Loucy (cell line): ENCODE results near the gene PCBP2.
"Not testable (repeated sequence)": the region's sequence is repeated elsewhere in the genome, so short reads cannot be mapped to it uniquely, and the experiment has no call there.

Source experiments
- H2AFZ ChIP-seq: fragments of 200-600 bp; sonication (generic); 2 replicates; pipeline ENCODE4 v1.6.0; 2016; ENCODE audit warnings: antibody characterized with exemption, mild to moderate bottlenecking, low read length, moderate library complexity
- H3F3A ChIP-seq: fragments of 200-600 bp; 2 replicates; pipeline ENCODE4 v1.6.0; 2016; ENCODE audit warnings: antibody characterized with exemption, low read depth, mild to moderate bottlenecking
- H3K27me3 ChIP-seq: fragments of 200-600 bp; sonication (generic); 2 replicates; pipeline ENCODE4 v1.6.1; 2014; ENCODE audit warnings: low read length, mild to moderate bottlenecking; ENCODE audit not compliant: insufficient read depth, poor library complexity, severe bottlenecking
- H3K36me3 ChIP-seq: fragments of 200-600 bp; sonication (generic); 2 replicates; pipeline ENCODE4 v1.6.1; 2016; ENCODE audit warnings: low read length; ENCODE audit not compliant: insufficient read depth
- H3K4me1 ChIP-seq: fragments of 200-600 bp; sonication (generic); 2 replicates; pipeline ENCODE4 v1.5.1; 2014; ENCODE audit warnings: low read length, mild to moderate bottlenecking; ENCODE audit not compliant: insufficient read depth, poor library complexity, severe bottlenecking
- H3K4me2 ChIP-seq: fragments of 200-600 bp; sonication (generic); 2 replicates; pipeline ENCODE4 v1.6.0; 2014; ENCODE audit warnings: antibody characterized with exemption, low read length, low read depth, mild to moderate bottlenecking; ENCODE audit not compliant: poor library complexity, severe bottlenecking
- H3K4me3 ChIP-seq: fragments of 200-600 bp; sonication (generic); 2 replicates; pipeline ENCODE4 v1.5.1; 2014; ENCODE audit warnings: low read length, mild to moderate bottlenecking, mixed read lengths; ENCODE audit not compliant: poor library complexity, severe bottlenecking
- H3K79me2 ChIP-seq: fragments of 200-600 bp; sonication (generic); 2 replicates; pipeline ENCODE4 v1.6.1; 2014; ENCODE audit warnings: low read length; ENCODE audit not compliant: insufficient read depth
- H3K9ac ChIP-seq: fragments of 200-600 bp; sonication (generic); 2 replicates; pipeline ENCODE4 v1.6.0; 2014; ENCODE audit warnings: mild to moderate bottlenecking, low read depth, low read length, moderate library complexity; ENCODE audit not compliant: poor library complexity, severe bottlenecking
- H3K9me2 ChIP-seq: fragments of 200-600 bp; sonication (generic); replicated peaks from 2 replicates; pipeline ENCODE4 v1.6.1; 2016; ENCODE audit warnings: low read depth, low read length, mixed read lengths
- H3K9me3 ChIP-seq: fragments of 200-600 bp; sonication (generic); 2 replicates; pipeline ENCODE4 v1.6.1; 2014; ENCODE audit warnings: mild to moderate bottlenecking, antibody characterized with exemption, low read length, low read depth; ENCODE audit not compliant: insufficient read depth
- H4K20me1 ChIP-seq: fragments of 200-600 bp; sonication (generic); 2 replicates; pipeline ENCODE4 v1.6.0; 2014; ENCODE audit warnings: antibody characterized with exemption, low read length, mild to moderate bottlenecking; ENCODE audit not compliant: insufficient read depth, poor library complexity, severe bottlenecking
- CTCF ChIP-seq: fragments of 200-600 bp; sonication (generic); conservative IDR thresholded peaks from 2 replicates; pipeline ENCODE4 v1.5.1; 2014; ENCODE audit warnings: mild to moderate bottlenecking, antibody characterized with exemption, low read length
- EZH2phosphoT487 ChIP-seq: fragments of 200-600 bp; IDR thresholded peaks from 2 replicates; pipeline ENCODE4 v1.6.1; 2018; ENCODE audit warnings: antibody characterized with exemption, mild to moderate bottlenecking, moderate library complexity, borderline replicate concordance

The PCBP2 gene

GRCh38 chr12:53480491-53481442, 28.9 kb downstream of the PCBP2 start:
- Histone ChIP-seq H4K20me1 (peaks cover 69% of the 10 kb centered on the region), H3K9ac (no peak overlapping the region), H3F3A (peaks cover 4% of the 10 kb centered on the region; the same call in 1 of the 2 replicates)

GRCh38 chr12:53481458-53481857, 29.6 kb downstream of the PCBP2 start:
- peaks cover 26% of the 10 kb centered on the region for H3K79me2 ChIP-seq
- not testable (repeated sequence) for H3F3A ChIP-seq, H3K4me2 ChIP-seq, H3K27me3 ChIP-seq, H3K4me3 ChIP-seq, H3K4me1 ChIP-seq, H3K9me3 ChIP-seq, H2AFZ ChIP-seq, H3K9me2 ChIP-seq, H3K9ac ChIP-seq
- H3K36me3 ChIP-seq, result peaks cover 94% of the 10 kb centered on the region
- peaks cover 64% of the 10 kb centered on the region for H4K20me1 ChIP-seq

More at GRCh38 chr12:53480491-53481442, 28.9 kb downstream of the PCBP2 start:
- Histone ChIP-seq H3K4me2 (no peak overlapping the region), H3K9me2 (no peaks in the 10 kb centered on the region), H3K4me3 (no peak overlapping the region), H3K4me1 (no peaks in the 10 kb centered on the region), H2AFZ (no peak overlapping the region), H3K9me3 (no peaks in the 10 kb centered on the region), H3K27me3 (no peaks in the 10 kb centered on the region), H3K36me3 (peaks cover 94% of the 10 kb centered on the region), H3K79me2 (peaks cover 33% of the 10 kb centered on the region)
- TF ChIP-seq CTCF (no peak), EZH2phosphoT487 (no peak)

- no peaks in the 10 kb centered on the region for H3K4me1 ChIP-seq
- no peaks in the 10 kb centered on the region for H3K27me3 ChIP-seq
- H3K4me3 ChIP-seq, result no peak overlapping the region
- H3F3A ChIP-seq, result peaks cover 4% of the 10 kb centered on the region; the same call in 1 of the 2 replicates
- no peaks in the 10 kb centered on the region for H3K9me2 ChIP-seq
- H3K9me3 ChIP-seq, result no peaks in the 10 kb centered on the region
- H3K79me2 ChIP-seq, result peaks cover 20% of the 10 kb centered on the region
- H4K20me1 ChIP-seq, result peaks cover 61% of the 10 kb centered on the region
- H3K9ac ChIP-seq, result no peak overlapping the region
- H3K4me2 ChIP-seq, result no peak overlapping the region
- H2AFZ ChIP-seq, result no peak overlapping the region
- H3K36me3 ChIP-seq, result peaks cover 93% of the 10 kb centered on the region
- TF ChIP-seq CTCF (peak; percentile 43), EZH2phosphoT487 (no peak)
Observed at GRCh38 chr12:53481939-53482586, 30.2 kb downstream of the PCBP2 start.
